Ascending aorta (tissue), 2 donors: Measurements from ENCODE around the gene WDCP. TPM values are rescaled to one million over a fixed set of nuclear protein-coding genes. Genes with fewer than 3 reads are reported as not detected.

Source experiments
- DNase-seq, 2 donors: peaks; one replicate each; pipeline ENCODE4 v3.0.0-alpha.2; 2019; ENCODE audit warnings: low spot score in 2 of 2
- H3K27ac ChIP-seq, 2 donors: fragments of 200-600 bp; sonication (generic); one replicate each; pipeline ENCODE4 v1.5.1; 2016 to 2017; ENCODE audit warnings: mild to moderate bottlenecking in 1 of 2
- H3K27me3 ChIP-seq: fragments of 200-600 bp; sonication (generic); one replicate; pipeline ENCODE4 v1.5.1; 2017
- H3K36me3 ChIP-seq, 2 donors: fragments of 200-600 bp; sonication (generic); one replicate each; pipeline ENCODE4 v1.5.1; 2016
- H3K4me1 ChIP-seq, 2 donors: fragments of 200-600 bp; sonication (generic); one replicate each; pipeline ENCODE4 v1.5.1; 2016 to 2017; ENCODE audit warnings: mild to moderate bottlenecking in 1 of 2
- H3K4me3 ChIP-seq, 2 donors: fragments of 200-600 bp; sonication (generic); one replicate each; pipeline ENCODE4 v1.5.1; 2016 to 2017; ENCODE audit warnings: mild to moderate bottlenecking in 1 of 2
- H3K9me3 ChIP-seq, 2 donors: fragments of 200-600 bp; sonication (generic); one replicate each; pipeline ENCODE4 v1.5.1; 2016
- CTCF ChIP-seq, 3 experiments: fragments of 200-600 bp in 2 of 3; fragments of 450-650 bp in 1 of 3; sonication (generic) in 2 of 3; IDR thresholded peaks; one replicate each; pipeline ENCODE4 v1.5.1; 2016 to 2019; ENCODE audit warnings: antibody characterized with exemption in 3 of 3, mild to moderate bottlenecking in 1 of 3, moderate library complexity in 1 of 3
- intact Hi-C: fragments of 100-400 bp; cut with DNase I; formaldehyde crosslinking; loops from one replicate; pipeline ENCODE4 v1.15.1; 2023
- total RNA-seq: library from RNA; depleted of rRNA; stranded (reverse); fragments of >200 nt; gene quantifications from one replicate; pipeline ENCODE4 v1.1.0, GENCODE V29; 2016

WDCP gene
- total RNA-seq, 1 donor from 2014 or later = 1.9 TPM

- Histone ChIP-seq H3K27me3 (no peaks in the 10 kb centered on the region), H3K4me3 (no peak overlapping the region), H3K27ac (no peak overlapping the region), H3K4me1 (no peaks in the 10 kb centered on the region), H3K36me3 (peaks cover 15 to 32% of the 10 kb centered on the region in 2 donors), H3K9me3 (no peaks in the 10 kb centered on the region)
- TF ChIP-seq CTCF (IDR thresholded peaks at IDR 0.05) = no peak
- DNase-seq = no peak
- intact Hi-C loops = no loop called here
These were observed 24.1 kb downstream of the WDCP start for GRCh38 chr2:24022975-24023575.

DNA sequence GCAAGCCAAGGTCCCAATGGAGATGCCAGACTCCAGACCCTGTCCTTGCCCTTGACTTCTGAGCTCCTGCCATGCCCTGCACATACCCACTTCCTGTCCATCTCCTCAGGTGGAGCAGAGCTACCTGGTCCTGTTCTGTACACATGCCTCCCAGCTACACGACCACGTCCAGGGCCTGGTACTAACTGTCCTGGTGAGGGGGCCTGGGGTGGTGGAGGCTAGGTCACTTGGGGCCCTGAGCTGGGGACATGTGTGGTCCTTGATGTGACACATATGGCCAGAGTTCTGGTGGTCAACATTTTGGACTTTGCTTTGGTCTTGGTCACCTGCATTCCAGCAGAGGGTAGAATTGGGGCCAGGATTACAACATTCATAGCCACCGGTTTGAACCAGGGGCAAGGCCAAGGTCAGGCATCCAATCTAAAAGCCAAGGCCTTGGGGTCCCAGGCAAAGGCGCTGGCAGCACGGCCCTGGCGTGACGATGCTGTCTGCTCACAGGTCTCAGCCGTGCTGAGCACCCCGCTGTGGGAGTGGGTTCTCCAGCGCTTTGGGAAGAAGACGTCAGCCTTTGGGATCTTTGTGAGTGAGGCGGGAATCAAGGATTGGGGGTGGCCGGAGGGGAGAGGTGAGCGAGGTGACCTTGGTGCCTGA is 24.7 kb downstream of the WDCP start:
- H3K27me3 ChIP-seq = no peaks in the 10 kb centered on the region
- H3K4me1 ChIP-seq = no peaks in the 10 kb centered on the region
- intact Hi-C loops = no loop called here
- peaks cover 14 to 26% of the 10 kb centered on the region in 2 donors for H3K36me3 ChIP-seq
- H3K9me3 ChIP-seq = no peaks in the 10 kb centered on the region
- TF ChIP-seq CTCF (IDR thresholded peaks at IDR 0.05) = no peak
- H3K27ac ChIP-seq = no peak overlapping the region
- DNase-seq = no peak
- no peak overlapping the region for H3K4me3 ChIP-seq

GRCh38 chr2:24021122-24021998 is 25.8 kb downstream of the WDCP start:
- intact Hi-C loops = no loop called here
- no peaks in the 10 kb centered on the region for H3K4me1 ChIP-seq
- DNase-seq = no peak
- no peaks in the 10 kb centered on the region for H3K9me3 ChIP-seq
- no peak overlapping the region for H3K27ac ChIP-seq
- no peak overlapping the region for H3K4me3 ChIP-seq
- H3K27me3 ChIP-seq = no peaks in the 10 kb centered on the region
- H3K36me3 ChIP-seq = peaks cover 14 to 20% of the 10 kb centered on the region in 2 donors
- peak in 1 of 3 experiments; percentile 8 for TF ChIP-seq CTCF (IDR thresholded peaks at IDR 0.05)

DNA sequence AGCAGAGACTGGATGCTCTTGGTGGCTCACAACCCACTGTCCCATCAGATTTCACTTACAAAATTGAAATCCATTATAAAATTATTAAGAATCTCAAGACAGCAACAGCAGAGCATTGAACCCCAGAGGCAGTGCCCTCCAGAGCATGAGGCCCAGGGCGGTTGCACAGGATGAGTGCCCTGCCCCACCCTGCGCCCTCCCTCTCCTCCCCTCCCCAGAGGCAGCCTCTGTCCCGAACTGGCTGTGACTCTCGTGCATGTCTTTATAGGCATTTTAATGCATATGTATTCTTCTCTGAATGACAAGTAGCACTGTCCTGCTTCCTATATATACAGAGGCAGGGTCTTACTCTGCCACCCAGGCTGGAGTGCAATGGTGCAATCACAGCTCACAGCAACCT is 26.9 kb downstream of the WDCP start:
- no peaks in the 10 kb centered on the region for H3K27me3 ChIP-seq
- no peak overlapping the region for H3K4me3 ChIP-seq
- no peak for TF ChIP-seq CTCF (IDR thresholded peaks at IDR 0.05)
- H3K9me3 ChIP-seq = no peaks in the 10 kb centered on the region
- DNase-seq = no peak
- H3K36me3 ChIP-seq = peaks cover 10 to 13% of the 10 kb centered on the region in 2 donors
- no peak overlapping the region for H3K27ac ChIP-seq
- intact Hi-C loops = no loop called here
- no peaks in the 10 kb centered on the region for H3K4me1 ChIP-seq

GRCh38 chr2:24019729-24020128 is 27.5 kb downstream of the WDCP start:
- DNase-seq = no peak
- TF ChIP-seq CTCF (IDR thresholded peaks at IDR 0.05) = no peak
- H3K27ac ChIP-seq = no peak overlapping the region
- intact Hi-C loops = no loop called here
- no peak overlapping the region for H3K4me3 ChIP-seq
- H3K4me1 ChIP-seq = no peaks in the 10 kb centered on the region
- H3K36me3 ChIP-seq = peaks cover 7 to 13% of the 10 kb centered on the region in 2 donors
- no peaks in the 10 kb centered on the region for H3K27me3 ChIP-seq
- no peaks in the 10 kb centered on the region for H3K9me3 ChIP-seq
